Frontal cortex (tissue), 4 donors: ENCODE results near the gene KRT2. TPM values are rescaled to one million over a fixed set of nuclear protein-coding genes. Genes with fewer than 3 reads are reported as not detected.

Experiments used
- DNase-seq, 2 donors: peaks; one replicate each; pipeline ENCODE4 v3.0.0; 2012; ENCODE audit warnings: low spot score in 2 of 2
- FAIRE-seq: peaks from 2 replicates; lab custom pipeline; 2012; peaks lifted over from hg19 to GRCh38; lab: Jason Lieb, UNC
- total RNA-seq: library from RNA; depleted of rRNA; stranded (reverse); fragments of >200 nt; gene quantifications from one replicate; pipeline ENCODE4 v1.2.3, GENCODE V29; 2014
- donor health status: control.
- donor health status: control.
- donor health status: control.

KRT2 gene
- not detected for total RNA-seq

DNA sequence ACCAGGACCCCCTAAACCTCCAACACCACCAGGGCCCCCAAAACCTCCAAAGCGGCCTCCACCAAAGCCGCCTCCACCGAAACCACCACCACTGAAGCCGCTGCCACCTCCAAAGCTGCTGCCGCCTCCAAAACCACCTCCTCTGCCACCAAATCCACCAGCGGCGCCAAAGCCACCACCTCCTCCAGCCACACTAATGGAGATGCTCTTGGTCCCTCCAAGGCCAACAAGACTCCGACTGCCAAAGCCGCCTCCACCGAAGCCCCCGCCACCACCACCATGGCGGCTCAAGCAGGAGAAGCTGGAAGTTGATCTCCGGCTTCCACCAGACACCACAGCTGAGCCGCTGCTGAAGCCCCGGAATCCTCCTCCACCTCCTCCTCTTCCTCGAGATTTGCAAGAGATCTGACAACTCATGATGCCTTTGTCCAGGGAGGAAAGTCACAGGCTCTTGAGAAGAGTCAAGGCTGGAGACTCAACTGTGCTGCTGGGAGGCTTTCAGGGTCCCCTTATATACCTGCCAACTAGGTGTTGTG is at the start of gene KRT2:
Gene KRT2, minus strand, starts transcription at position 486 of the 536 bp plus-strand sequence. Its CDS starts 69 bp downstream, at position 417.
- no peak for FAIRE-seq
- DNase-seq: no peak

GRCh38 chr12:52701281-52701680 is 49.3 kb upstream of the KRT2 start:
- FAIRE-seq (no peak), DNase-seq (no peak)

- DNase-seq (no peak), FAIRE-seq (no peak)
Measured at GRCh38 chr12:52699960-52700359, 47.9 kb upstream of the KRT2 start.

GRCh38 chr12:52699373-52699772 is 47.4 kb upstream of the KRT2 start:
- no peak for FAIRE-seq
- DNase-seq: no peak

DNA sequence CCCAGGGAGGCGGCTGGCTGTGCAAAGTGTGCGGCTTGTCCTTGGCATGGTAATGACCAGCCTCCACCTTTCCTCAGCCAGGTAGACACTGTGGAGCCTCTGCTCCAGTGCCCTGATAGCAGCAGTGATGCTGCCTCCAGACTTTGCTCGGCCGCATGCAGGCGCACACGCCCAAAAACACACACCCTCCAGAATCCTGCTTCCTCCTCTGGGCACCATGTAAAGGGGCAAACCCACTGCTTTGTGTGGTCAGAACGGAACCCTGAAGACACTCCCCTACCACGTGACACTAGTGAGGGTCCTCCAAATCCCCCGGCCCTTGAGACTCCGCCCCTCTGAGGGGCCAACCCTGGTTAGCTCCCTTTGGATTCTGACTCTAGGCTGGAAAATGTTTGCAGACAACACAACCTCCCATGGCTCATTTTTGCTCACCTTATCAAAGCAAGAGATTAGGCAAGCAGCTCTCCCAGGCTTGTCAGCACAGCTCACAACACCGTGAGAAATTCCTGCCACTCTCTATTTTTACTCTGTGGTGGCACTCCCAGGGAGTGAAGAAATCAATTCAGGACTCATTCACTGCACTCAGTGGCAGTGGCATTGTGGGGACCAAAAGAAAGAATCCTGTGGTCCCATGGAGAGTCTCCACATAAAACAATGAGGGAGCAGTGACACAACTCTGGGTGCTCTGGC is 46.8 kb upstream of the KRT2 start:
- DNase-seq (no peak), FAIRE-seq (no peak)

GRCh38 chr12:52697058-52697582 is 45.1 kb upstream of the KRT2 start:
- DNase-seq (no peak), FAIRE-seq (no peak)

DNA sequence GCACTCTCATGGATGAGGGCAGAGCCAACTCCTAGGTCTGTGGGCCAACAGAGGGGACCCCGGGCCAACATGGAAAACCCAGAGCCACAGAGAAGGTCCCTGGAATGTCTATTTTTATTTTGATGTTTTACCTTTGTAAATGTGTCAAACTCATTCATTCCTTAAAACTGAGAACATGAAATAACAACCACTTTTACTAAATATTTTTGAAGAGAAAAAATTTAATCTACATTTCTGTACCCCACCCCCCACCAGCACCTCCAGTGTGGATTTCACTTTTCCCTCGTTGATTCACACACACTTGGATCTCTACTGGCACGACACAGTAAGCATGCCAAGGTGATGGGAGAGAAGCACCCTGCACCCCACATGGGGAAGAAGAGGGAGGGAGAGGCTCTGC is 44.6 kb upstream of the KRT2 start:
- DNase-seq (no peak), FAIRE-seq (no peak)

- FAIRE-seq (no peak), DNase-seq (no peak)
Measured at GRCh38 chr12:52695039-52695438, 43.0 kb upstream of the KRT2 start.

GRCh38 chr12:52694151-52694550 is 42.1 kb upstream of the KRT2 start:
- FAIRE-seq (no peak), DNase-seq (no peak)

DNA sequence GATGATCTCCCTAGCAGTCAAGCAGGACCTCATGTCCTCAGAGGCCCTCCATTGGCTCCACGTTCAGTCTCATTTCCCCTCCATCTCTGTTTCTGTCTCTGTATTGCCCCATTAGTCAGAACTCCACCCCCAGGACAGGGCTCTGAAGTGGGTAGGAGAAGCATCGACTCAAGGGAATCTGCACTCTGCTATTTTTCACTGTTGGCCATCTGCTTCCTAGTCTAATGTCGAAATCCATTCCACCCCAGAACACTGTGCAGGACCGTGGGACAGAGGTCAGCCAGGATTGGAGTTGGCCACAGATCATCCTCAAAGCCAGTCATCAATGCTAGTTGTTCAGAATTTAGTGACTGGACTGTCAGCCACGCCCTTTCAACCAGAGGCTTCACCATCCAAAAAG is 41.2 kb upstream of the KRT2 start:
- no peak for FAIRE-seq
- no peak for DNase-seq

- no peak for FAIRE-seq
- DNase-seq: no peak
Measured at GRCh38 chr12:52692254-52692653, 40.2 kb upstream of the KRT2 start.

DNA sequence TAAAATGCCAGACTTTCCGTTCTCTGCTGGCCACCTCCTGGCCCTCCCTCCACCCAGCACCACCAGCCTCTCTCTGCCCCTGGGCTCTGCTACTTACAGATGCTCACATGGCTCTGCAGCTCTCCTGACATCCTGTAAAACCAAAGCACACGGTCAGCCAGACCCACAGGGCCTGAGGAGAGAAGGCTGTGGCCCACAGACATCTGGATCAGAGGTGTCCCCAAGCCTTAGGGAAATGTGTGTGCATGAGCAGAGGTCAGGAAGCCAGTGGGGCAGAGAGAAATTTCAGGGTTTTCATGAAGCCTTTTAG is 39.8 kb upstream of the KRT2 start:
- DNase-seq (no peak), FAIRE-seq (no peak)

DNA sequence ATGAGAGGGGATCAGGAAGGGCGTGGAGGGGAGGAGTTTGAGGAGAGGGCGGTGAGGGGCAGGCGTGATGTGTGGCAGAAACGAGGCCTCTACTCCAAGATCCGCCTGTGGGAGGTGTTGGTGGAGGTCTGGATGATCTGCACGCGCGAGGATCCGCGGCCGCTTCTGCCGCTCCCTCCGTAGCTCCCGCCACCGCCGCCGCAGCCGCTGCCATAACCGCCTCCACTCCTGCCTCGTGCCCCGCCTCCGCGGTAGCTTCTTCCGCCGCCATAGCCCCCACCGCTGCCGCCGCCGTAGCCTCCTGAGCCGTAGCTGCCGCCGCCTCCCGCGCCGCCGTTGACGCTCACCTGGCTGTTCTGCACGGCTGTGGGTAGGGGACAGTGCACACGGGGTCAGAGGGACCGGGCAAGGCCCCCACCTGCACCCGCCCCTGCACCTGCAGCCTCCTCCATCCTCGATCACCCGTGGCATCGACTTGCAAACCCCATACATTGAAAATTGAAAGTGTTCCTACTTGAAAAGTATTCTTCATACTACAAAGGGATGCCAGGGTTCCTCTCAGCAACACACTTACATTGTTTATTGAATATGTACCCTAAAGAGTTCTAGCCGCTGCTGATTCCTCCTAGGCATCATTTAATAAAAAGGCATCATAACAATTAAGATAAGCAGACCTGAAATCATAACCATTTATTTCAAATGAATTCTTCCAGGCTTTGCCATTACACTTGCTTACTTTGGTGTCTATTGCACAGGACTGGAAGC is 39.2 kb upstream of the KRT2 start:
- DNase-seq (peak in 1 of 2 donors; percentile 54), FAIRE-seq (no peak)

- DNase-seq (no peak), FAIRE-seq (no peak)
Measured at GRCh38 chr12:52690351-52691075, 38.5 kb upstream of the KRT2 start.

GRCh38 chr12:52689936-52690335 is 37.9 kb upstream of the KRT2 start:
- DNase-seq (no peak), FAIRE-seq (no peak)

GRCh38 chr12:52689239-52689638 is 37.2 kb upstream of the KRT2 start:
- DNase-seq: no peak
- FAIRE-seq: no peak

GRCh38 chr12:52688481-52688880 is 36.5 kb upstream of the KRT2 start:
- FAIRE-seq (no peak), DNase-seq (no peak)

DNA sequence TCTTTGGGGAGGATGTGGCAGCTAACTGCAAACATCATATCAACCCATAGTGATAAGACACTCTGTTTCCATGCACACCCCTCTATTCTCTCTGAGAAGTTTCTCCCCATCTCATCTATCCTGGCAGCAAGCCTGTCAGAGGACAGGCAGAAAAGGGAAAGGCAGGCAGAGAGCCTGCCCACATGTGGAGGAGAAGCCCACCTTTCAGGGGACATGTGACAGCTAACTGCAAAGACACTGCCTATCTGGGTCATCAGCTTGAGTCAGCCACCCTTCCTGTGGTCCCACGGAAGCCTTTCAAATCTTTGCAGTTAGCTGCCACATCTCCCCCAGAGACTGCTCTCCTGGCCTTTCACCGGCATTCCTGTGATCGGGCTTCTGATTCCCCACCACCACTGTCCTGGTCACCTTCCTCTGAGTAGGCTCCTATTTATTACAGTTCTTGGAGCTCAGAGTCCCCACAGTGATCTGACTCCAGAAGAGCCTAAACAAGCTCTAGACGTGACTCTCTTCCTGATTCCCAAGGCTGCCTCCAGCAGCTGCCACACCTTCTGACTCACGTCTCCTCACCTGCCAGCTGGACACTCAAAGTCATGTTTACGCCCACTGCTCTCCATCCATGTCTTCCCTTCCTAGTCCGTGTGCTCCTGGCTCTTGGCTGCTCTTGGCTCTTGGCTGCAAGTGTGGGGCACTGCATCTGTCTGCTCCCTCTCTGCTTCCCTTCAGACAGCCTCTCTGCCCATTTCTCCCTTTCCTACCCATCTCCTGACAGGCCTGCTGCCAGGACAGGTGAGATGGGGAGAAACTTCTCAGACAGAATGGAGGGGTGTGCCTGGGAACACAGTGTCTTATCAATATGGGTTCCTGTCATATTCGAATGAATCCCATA is 35.7 kb upstream of the KRT2 start:
- DNase-seq: no peak
- FAIRE-seq: no peak

DNA sequence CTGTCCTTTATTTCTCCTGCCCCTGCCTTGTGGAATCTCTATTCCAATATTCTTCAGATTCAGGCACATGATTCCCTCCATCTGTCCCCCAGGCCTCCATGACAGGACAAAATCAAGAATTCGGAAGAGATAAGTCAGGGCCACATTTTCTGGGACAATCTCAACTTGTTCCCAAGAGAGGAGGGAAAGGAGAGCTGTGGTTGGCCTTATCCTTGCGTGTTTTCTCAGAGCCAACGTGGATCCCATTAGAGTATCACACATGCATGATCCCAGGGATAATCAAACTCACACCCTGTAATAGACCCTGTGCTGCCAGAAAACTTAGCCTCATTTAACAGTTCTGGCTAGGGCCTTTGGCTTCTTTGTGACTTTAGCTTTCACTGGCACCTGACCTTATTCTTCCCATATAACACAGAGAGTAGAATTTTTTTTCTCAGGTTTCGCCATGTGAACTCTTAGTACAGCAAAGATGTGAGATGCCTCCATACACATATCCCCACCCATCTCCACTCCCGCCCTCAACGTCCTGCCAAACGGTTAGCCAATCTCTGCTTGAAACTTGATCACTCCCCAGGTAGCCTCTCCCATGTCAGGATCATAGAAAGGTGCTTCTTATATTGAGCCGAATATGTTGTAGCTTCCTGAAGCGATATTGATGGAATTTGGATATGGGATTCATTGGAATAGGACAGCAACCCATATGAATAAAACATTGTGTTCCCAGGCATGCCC is 34.9 kb upstream of the KRT2 start:
- DNase-seq: no peak
- no peak for FAIRE-seq
